ENCODE results near the gene CCDC91.

- no peak for TF ChIP-seq CTCF (conservative IDR thresholded peaks at IDR 0.05; ENCODE audit: low read depth, low read length)
- no peak for TF ChIP-seq EZH2 (IDR thresholded peaks at IDR 0.05; ENCODE audit: borderline replicate concordance, low read depth, low read length, poor library complexity, severe bottlenecking)
Observed at GRCh38 chr12:28227251-28227650, 37.0 kb downstream of the CCDC91 start.

Data from A673 (cell line).